DMS153 (cell line): ENCODE measurements around the gene RBM25.
"Not testable (repeated sequence)": the region's sequence is repeated elsewhere in the genome, so short reads cannot be mapped to it uniquely, and the experiment has no call there.

Experiments used
- DNase-seq: peaks from one replicate; lab custom pipeline; 2025; lab: John Stamatoyannopoulos, UW

The RBM25 gene

GRCh38 chr14:73168691-73169090, 110.4 kb downstream of the RBM25 start:
- DNase-seq = no peak

GRCh38 chr14:73169855-73170254, 111.5 kb downstream of the RBM25 start:
- DNase-seq = not testable (repeated sequence)

GRCh38 chr14:73170686-73171085, 112.4 kb downstream of the RBM25 start:
- no peak for DNase-seq

- DNase-seq = no peak
Measured at GRCh38 chr14:73172500-73172899, 114.2 kb downstream of the RBM25 start.

- no peak for DNase-seq
Measured at GRCh38 chr14:73173092-73173735, 114.9 kb downstream of the RBM25 start.
